K562 (cell line): ENCODE results near the gene CACNA1C. TPM values are rescaled to one million over a fixed set of nuclear protein-coding genes. Genes with fewer than 3 reads are reported as not detected.

Source experiments
- HNRNPK ChIP-seq: fragments of 200-400 bp; formaldehyde crosslinking; IDR thresholded peaks from one replicate; pipeline ENCODE4 v1.6.1; 2018; ENCODE audit warnings: mild to moderate bottlenecking, low read depth, low read length; ENCODE audit not compliant: poor library complexity, severe bottlenecking
- polyA plus RNA-seq, 8 experiments: library from polyadenylated mRNA; depleted of rRNA in 4 of 8; stranded (reverse) in 5 of 8; unstranded in 3 of 8; fragments of >200 nt; fragmentation: Nextera tagmentation in 2 of 8; fragmentation: Illumina TruSeq in 1 of 8; extraction: Ambion mirVana in 2 of 8; extraction: Trizol in 1 of 8; gene quantifications; 2 replicates each; pipeline versions ENCODE4 v1.2.1 to v1.2.3, GENCODE V29; 2011 to 2014; ENCODE audit warnings: inconsistent platforms in 1 of 8, missing spikeins in 1 of 8
- total RNA-seq, 7 experiments: library from RNA; depleted of rRNA in 6 of 7; stranded (reverse); fragments of >200 nt in 6 of 7; fragmentation: Illumina TruSeq in 2 of 7; extraction: Trizol in 2 of 7; gene quantifications; 2 replicates each; pipeline versions ENCODE4 v1.2.1 to v1.2.3, GENCODE V29; 2011 to 2021; ENCODE audit warnings: low replicate concordance in 1 of 7
- TF ChIP-seq, protein P1 (sequence below): fragments of 450-650 bp; IDR thresholded peaks from 2 replicates; pipeline ENCODE4 v1.6.1; 2016; ENCODE audit warnings: mild to moderate bottlenecking, moderate library complexity

The CACNA1C gene
- total and polyA plus RNA-seq, 9 of the 15 experiments (the other 6 are each of a cell fraction or from before 2014, with no cell fraction given) = not detected

DNA sequence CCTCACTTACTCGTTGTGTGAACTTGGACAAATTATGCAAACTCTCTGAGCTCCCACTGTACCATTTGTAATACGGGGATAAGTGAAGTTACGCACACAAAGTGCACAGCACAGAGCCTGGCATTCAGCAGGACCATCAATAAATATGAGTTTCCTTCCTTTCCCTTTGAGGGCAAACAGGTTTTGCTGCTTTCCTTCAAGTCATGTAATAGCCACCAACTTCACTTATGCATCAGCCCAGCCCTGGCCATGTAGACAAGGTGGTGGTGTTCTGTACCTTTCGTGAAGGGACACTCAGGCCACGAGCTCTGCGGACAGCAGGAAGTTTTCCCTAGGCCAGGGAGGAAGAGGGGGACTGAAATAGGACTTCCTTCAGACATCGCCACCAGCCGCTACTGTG is 272.7 kb downstream of the CACNA1C start (continued):
- TF ChIP-seq, protein P1, sequence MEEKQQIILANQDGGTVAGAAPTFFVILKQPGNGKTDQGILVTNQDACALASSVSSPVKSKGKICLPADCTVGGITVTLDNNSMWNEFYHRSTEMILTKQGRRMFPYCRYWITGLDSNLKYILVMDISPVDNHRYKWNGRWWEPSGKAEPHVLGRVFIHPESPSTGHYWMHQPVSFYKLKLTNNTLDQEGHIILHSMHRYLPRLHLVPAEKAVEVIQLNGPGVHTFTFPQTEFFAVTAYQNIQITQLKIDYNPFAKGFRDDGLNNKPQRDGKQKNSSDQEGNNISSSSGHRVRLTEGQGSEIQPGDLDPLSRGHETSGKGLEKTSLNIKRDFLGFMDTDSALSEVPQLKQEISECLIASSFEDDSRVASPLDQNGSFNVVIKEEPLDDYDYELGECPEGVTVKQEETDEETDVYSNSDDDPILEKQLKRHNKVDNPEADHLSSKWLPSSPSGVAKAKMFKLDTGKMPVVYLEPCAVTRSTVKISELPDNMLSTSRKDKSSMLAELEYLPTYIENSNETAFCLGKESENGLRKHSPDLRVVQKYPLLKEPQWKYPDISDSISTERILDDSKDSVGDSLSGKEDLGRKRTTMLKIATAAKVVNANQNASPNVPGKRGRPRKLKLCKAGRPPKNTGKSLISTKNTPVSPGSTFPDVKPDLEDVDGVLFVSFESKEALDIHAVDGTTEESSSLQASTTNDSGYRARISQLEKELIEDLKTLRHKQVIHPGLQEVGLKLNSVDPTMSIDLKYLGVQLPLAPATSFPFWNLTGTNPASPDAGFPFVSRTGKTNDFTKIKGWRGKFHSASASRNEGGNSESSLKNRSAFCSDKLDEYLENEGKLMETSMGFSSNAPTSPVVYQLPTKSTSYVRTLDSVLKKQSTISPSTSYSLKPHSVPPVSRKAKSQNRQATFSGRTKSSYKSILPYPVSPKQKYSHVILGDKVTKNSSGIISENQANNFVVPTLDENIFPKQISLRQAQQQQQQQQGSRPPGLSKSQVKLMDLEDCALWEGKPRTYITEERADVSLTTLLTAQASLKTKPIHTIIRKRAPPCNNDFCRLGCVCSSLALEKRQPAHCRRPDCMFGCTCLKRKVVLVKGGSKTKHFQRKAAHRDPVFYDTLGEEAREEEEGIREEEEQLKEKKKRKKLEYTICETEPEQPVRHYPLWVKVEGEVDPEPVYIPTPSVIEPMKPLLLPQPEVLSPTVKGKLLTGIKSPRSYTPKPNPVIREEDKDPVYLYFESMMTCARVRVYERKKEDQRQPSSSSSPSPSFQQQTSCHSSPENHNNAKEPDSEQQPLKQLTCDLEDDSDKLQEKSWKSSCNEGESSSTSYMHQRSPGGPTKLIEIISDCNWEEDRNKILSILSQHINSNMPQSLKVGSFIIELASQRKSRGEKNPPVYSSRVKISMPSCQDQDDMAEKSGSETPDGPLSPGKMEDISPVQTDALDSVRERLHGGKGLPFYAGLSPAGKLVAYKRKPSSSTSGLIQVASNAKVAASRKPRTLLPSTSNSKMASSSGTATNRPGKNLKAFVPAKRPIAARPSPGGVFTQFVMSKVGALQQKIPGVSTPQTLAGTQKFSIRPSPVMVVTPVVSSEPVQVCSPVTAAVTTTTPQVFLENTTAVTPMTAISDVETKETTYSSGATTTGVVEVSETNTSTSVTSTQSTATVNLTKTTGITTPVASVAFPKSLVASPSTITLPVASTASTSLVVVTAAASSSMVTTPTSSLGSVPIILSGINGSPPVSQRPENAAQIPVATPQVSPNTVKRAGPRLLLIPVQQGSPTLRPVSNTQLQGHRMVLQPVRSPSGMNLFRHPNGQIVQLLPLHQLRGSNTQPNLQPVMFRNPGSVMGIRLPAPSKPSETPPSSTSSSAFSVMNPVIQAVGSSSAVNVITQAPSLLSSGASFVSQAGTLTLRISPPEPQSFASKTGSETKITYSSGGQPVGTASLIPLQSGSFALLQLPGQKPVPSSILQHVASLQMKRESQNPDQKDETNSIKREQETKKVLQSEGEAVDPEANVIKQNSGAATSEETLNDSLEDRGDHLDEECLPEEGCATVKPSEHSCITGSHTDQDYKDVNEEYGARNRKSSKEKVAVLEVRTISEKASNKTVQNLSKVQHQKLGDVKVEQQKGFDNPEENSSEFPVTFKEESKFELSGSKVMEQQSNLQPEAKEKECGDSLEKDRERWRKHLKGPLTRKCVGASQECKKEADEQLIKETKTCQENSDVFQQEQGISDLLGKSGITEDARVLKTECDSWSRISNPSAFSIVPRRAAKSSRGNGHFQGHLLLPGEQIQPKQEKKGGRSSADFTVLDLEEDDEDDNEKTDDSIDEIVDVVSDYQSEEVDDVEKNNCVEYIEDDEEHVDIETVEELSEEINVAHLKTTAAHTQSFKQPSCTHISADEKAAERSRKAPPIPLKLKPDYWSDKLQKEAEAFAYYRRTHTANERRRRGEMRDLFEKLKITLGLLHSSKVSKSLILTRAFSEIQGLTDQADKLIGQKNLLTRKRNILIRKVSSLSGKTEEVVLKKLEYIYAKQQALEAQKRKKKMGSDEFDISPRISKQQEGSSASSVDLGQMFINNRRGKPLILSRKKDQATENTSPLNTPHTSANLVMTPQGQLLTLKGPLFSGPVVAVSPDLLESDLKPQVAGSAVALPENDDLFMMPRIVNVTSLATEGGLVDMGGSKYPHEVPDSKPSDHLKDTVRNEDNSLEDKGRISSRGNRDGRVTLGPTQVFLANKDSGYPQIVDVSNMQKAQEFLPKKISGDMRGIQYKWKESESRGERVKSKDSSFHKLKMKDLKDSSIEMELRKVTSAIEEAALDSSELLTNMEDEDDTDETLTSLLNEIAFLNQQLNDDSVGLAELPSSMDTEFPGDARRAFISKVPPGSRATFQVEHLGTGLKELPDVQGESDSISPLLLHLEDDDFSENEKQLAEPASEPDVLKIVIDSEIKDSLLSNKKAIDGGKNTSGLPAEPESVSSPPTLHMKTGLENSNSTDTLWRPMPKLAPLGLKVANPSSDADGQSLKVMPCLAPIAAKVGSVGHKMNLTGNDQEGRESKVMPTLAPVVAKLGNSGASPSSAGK = no peak
- no peak for TF ChIP-seq HNRNPK
